Measurements from ENCODE around the gene NOS1AP.

The NOS1AP gene

GRCh38 chr1:162138112-162138511, 68.6 kb downstream of the NOS1AP start:
- DNase-seq (ENCODE audit: low read depth in 2 of 2), result no peak

GRCh38 chr1:162138599-162139181, 69.2 kb downstream of the NOS1AP start:
- DNase-seq (ENCODE audit: low read depth in 2 of 2), result no peak

- DNase-seq (ENCODE audit: low read depth in 2 of 2), result no peak
Measured at GRCh38 chr1:162139211-162139610, 69.7 kb downstream of the NOS1AP start.

GRCh38 chr1:162141281-162142054, 72.0 kb downstream of the NOS1AP start:
- DNase-seq (ENCODE audit: low read depth in 2 of 2), result no peak

- no peak for DNase-seq (ENCODE audit: low read depth in 2 of 2)
Measured at GRCh38 chr1:162142968-162143367, 73.5 kb downstream of the NOS1AP start.

GRCh38 chr1:162144268-162144667, 74.8 kb downstream of the NOS1AP start:
- DNase-seq (ENCODE audit: low read depth in 2 of 2), result no peak

- DNase-seq (ENCODE audit: low read depth in 2 of 2), result no peak
Measured at GRCh38 chr1:162144853-162145252, 75.4 kb downstream of the NOS1AP start.

GRCh38 chr1:162145280-162145965, 75.9 kb downstream of the NOS1AP start:
- no peak for DNase-seq (ENCODE audit: low read depth in 2 of 2)

- no peak for DNase-seq (ENCODE audit: low read depth in 2 of 2)
Measured at GRCh38 chr1:162145966-162146696, 76.6 kb downstream of the NOS1AP start.

- no peak for DNase-seq (ENCODE audit: low read depth in 2 of 2)
Measured at GRCh38 chr1:162147760-162148159, 78.3 kb downstream of the NOS1AP start.

GRCh38 chr1:162150112-162150511, 80.6 kb downstream of the NOS1AP start:
- DNase-seq (ENCODE audit: low read depth in 2 of 2), result no peak

GRCh38 chr1:162151900-162152829, 82.7 kb downstream of the NOS1AP start:
- DNase-seq (ENCODE audit: low read depth in 2 of 2), result peak in 1 of 2 donors; percentile 3

- no peak for DNase-seq (ENCODE audit: low read depth in 2 of 2)
Measured at GRCh38 chr1:162153374-162153773, 83.9 kb downstream of the NOS1AP start.

- DNase-seq (ENCODE audit: low read depth in 2 of 2), result no peak
Measured at GRCh38 chr1:162157469-162157868, 88.0 kb downstream of the NOS1AP start.

- no peak for DNase-seq (ENCODE audit: low read depth in 2 of 2)
Measured at GRCh38 chr1:162158624-162159271, 89.3 kb downstream of the NOS1AP start.

- no peak for DNase-seq (ENCODE audit: low read depth in 2 of 2)
Measured at GRCh38 chr1:162159515-162159914, 90.0 kb downstream of the NOS1AP start.

- no peak for DNase-seq (ENCODE audit: low read depth in 2 of 2)
Measured at GRCh38 chr1:162161916-162162550, 92.5 kb downstream of the NOS1AP start.

GRCh38 chr1:162165528-162165927, 96.0 kb downstream of the NOS1AP start:
- no peak for DNase-seq (ENCODE audit: low read depth in 2 of 2)

GRCh38 chr1:162166917-162167615, 97.6 kb downstream of the NOS1AP start:
- no peak for DNase-seq (ENCODE audit: low read depth in 2 of 2)
